ENCODE results near the gene APBB1. TPM values are rescaled to one million over a fixed set of nuclear protein-coding genes. Genes with fewer than 3 reads are reported as not detected.

Gene APBB1
- total and polyA plus RNA-seq, 9 of the 15 experiments (the other 6 are each of a cell fraction or from before 2014, with no cell fraction given), result 0.04 to 0.73 (median 0.40) TPM

DNA sequence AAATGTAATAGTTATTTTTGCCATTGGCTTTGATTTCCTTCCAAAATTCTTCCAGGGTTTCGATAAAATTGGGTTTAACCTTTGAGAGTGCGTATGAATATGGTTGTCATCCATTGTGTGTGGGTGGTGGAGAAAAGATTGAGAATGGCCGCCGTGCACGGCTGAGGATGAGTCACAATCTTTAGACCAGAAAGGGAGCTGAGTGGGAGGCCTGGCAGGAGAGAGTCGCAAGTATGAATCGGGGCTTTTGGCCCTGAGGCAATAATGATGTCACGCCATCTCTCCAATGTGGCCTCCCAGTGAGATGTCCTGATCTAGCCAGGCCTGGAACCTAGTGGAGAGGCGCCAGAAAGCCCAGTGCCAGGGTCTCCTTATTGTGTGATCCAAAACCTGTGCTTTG, 61.7 kb downstream of the APBB1 start (continued):
- TF ChIP-seq POLR2B (IDR thresholded peaks at IDR 0.05; ENCODE audit: low read depth, partially characterized antibody) (no peak), RCOR1 (IDR thresholded peaks at IDR 0.05; ENCODE audit: borderline replicate concordance in 1 of 2, low read depth in 2 of 2, low read length in 2 of 2) (peak in 1 of 2 experiments; percentile 79; a peak in 1 of 4 replicates), ATF7 (IDR thresholded peaks at IDR 0.05) (peak; percentile 43; the same call in 1 of the 2 replicates), ZNF274 (IDR thresholded peaks at IDR 0.05; ENCODE audit: borderline replicate concordance, low read depth, low read length) (no peak), KLF6 (CRISPR knock-in tag; IDR thresholded peaks at IDR 0.05; ENCODE audit: borderline replicate concordance) (no peak), ARID2 (IDR thresholded peaks at IDR 0.05) (no peak), TGIF2 (CRISPR knock-in tag; IDR thresholded peaks at IDR 0.05) (no peak), ZBTB7A (IDR thresholded peaks at IDR 0.05; ENCODE audit: borderline replicate concordance, control insufficient read depth, low read depth, low read length) (no peak), ZNF584 (CRISPR knock-in tag; IDR thresholded peaks at IDR 0.05; ENCODE audit: low read depth) (no peak), ZNF217 (CRISPR knock-in tag; IDR thresholded peaks at IDR 0.05) (no peak)
- TF ChIP-seq, protein P1, sequence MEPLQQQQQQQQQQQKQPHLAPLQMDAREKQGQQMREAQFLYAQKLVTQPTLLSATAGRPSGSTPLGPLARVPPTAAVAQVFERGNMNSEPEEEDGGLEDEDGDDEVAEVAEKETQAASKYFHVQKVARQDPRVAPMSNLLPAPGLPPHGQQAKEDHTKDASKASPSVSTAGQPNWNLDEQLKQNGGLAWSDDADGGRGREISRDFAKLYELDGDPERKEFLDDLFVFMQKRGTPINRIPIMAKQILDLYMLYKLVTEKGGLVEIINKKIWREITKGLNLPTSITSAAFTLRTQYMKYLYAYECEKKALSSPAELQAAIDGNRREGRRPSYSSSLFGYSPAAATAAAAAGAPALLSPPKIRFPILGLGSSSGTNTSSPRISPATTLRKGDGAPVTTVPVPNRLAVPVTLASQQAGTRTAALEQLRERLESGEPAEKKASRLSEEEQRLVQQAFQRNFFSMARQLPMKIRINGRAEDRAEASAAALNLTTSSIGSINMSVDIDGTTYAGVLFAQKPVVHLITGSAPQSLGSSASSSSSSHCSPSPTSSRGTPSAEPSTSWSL (CRISPR knock-in tag; IDR thresholded peaks at IDR 0.05; ENCODE audit: borderline replicate concordance), result no peak
- TF ChIP-seq, protein P2, sequence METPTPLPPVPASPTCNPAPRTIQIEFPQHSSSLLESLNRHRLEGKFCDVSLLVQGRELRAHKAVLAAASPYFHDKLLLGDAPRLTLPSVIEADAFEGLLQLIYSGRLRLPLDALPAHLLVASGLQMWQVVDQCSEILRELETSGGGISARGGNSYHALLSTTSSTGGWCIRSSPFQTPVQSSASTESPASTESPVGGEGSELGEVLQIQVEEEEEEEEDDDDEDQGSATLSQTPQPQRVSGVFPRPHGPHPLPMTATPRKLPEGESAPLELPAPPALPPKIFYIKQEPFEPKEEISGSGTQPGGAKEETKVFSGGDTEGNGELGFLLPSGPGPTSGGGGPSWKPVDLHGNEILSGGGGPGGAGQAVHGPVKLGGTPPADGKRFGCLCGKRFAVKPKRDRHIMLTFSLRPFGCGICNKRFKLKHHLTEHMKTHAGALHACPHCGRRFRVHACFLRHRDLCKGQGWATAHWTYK (CRISPR knock-in tag; IDR thresholded peaks at IDR 0.05), result no peak

Data from K562 (cell line).